Measurements from ENCODE around the gene FAM53B. TPM values are rescaled to one million over a fixed set of nuclear protein-coding genes. Genes with fewer than 3 reads are reported as not detected.

FAM53B gene
- total RNA-seq, 4 donors from 2014 or later = 60.8 to 84.8 (median 78.8) TPM

- no peaks in the 10 kb centered on the region for H3K27me3 ChIP-seq
- no peak for DNase-seq (ENCODE audit: low spot score in 2 of 2)
- 42 to 45% methylated on average over 9 of the region's 9 CpGs for WGBS, 2 donors
- peaks cover 0 to 2% (median 0%) of the 10 kb centered on the region in 3 donors for H3K36me3 ChIP-seq
- peaks cover 5 to 66% (median 60%) of the 10 kb centered on the region in 4 donors for H3K4me1 ChIP-seq
- peak overlapping the region; percentile 75 to 87 (median 84) for H3K4me3 ChIP-seq
- H3K27ac ChIP-seq = peak overlapping the region; percentile 83 to 98 (median 95)
- TF ChIP-seq EP300 (IDR thresholded peaks at IDR 0.05) (no peak), POLR2A (IDR thresholded peaks at IDR 0.05) (no peak), CTCF (IDR thresholded peaks at IDR 0.05) (no peak)
- no peaks in the 10 kb centered on the region for H3K9me3 ChIP-seq
These were observed 2.2 kb downstream of the FAM53B start for GRCh38 chr10:124741922-124742412.

GRCh38 chr10:124741281-124741921 lies 2.8 kb downstream of the FAM53B start:
- H3K4me3 ChIP-seq = peak overlapping the region in 3 of 4 donors; percentile 83 to 87 (median 84)
- TF ChIP-seq EP300 (IDR thresholded peaks at IDR 0.05) = peak; percentile 17 to 87
- peak; percentile 74 to 75 for TF ChIP-seq POLR2A (IDR thresholded peaks at IDR 0.05)
- peak; percentile 81 to 96 (median 91) for TF ChIP-seq CTCF (IDR thresholded peaks at IDR 0.05)
- WGBS, 2 donors = 19 to 21% methylated on average over 13 of the region's 13 CpGs
- DNase-seq (ENCODE audit: low spot score in 2 of 2) = peak; percentile 80 to 92
- no peaks in the 10 kb centered on the region for H3K36me3 ChIP-seq
- H3K9me3 ChIP-seq = no peaks in the 10 kb centered on the region
- peak overlapping the region; percentile 83 to 98 (median 95) for H3K27ac ChIP-seq
- H3K4me1 ChIP-seq = peaks cover 7 to 72% (median 66%) of the 10 kb centered on the region in 4 donors
- no peaks in the 10 kb centered on the region for H3K27me3 ChIP-seq

GRCh38 chr10:124740369-124741280 lies 3.6 kb downstream of the FAM53B start:
- peak overlapping the region; percentile 83 to 98 (median 95) for H3K27ac ChIP-seq
- no peaks in the 10 kb centered on the region for H3K9me3 ChIP-seq
- H3K4me3 ChIP-seq = peak overlapping the region in 3 of 4 donors; percentile 1 to 87 (median 25)
- H3K36me3 ChIP-seq = no peaks in the 10 kb centered on the region
- peak in 1 of 2 donors; percentile 62 for DNase-seq (ENCODE audit: low spot score in 2 of 2)
- 14 to 15% methylated on average over 18 of the region's 18 CpGs for WGBS, 2 donors
- H3K27me3 ChIP-seq = no peaks in the 10 kb centered on the region
- TF ChIP-seq EP300 (IDR thresholded peaks at IDR 0.05) (peak in 1 of 2 donors; percentile 16), POLR2A (IDR thresholded peaks at IDR 0.05) (no peak)
- H3K4me1 ChIP-seq = peaks cover 7 to 77% (median 72%) of the 10 kb centered on the region in 4 donors

- WGBS, 2 donors = 23 to 38% methylated on average over 7 of the region's 7 CpGs
- H3K4me3 ChIP-seq = peak overlapping the region in 2 of 4 donors; percentile 25 to 87
- H3K4me1 ChIP-seq = peaks cover 3 to 77% (median 72%) of the 10 kb centered on the region in 4 donors
These were observed 4.2 kb downstream of the FAM53B start for GRCh38 chr10:124739986-124740368.

More at GRCh38 chr10:124739986-124740368, 4.2 kb downstream of the FAM53B start:
- H3K27ac ChIP-seq = peak overlapping the region; percentile 83 to 98 (median 95)
- H3K36me3 ChIP-seq = no peaks in the 10 kb centered on the region
- peak in 1 of 2 donors; percentile 8 for DNase-seq (ENCODE audit: low spot score in 2 of 2)
- TF ChIP-seq EP300 (IDR thresholded peaks at IDR 0.05) (no peak), CTCF (IDR thresholded peaks at IDR 0.05) (no peak), POLR2A (IDR thresholded peaks at IDR 0.05) (no peak)
- H3K27me3 ChIP-seq = no peaks in the 10 kb centered on the region
- H3K9me3 ChIP-seq = no peaks in the 10 kb centered on the region

Measured in tibial nerve (tissue), 4 donors.